Neutrophil (primary cell): ENCODE results near the gene DISC1.

Experiments used
- H3K27ac ChIP-seq: fragments of 200-600 bp; sonication (generic); 2 replicates; pipeline ENCODE4 v1.5.1; 2016; ENCODE audit warnings: mild to moderate bottlenecking, moderate library complexity
- H3K27me3 ChIP-seq: fragments of 200-600 bp; sonication (generic); 2 replicates; pipeline ENCODE4 v1.6.0; 2016; ENCODE audit warnings: mild to moderate bottlenecking
- H3K36me3 ChIP-seq: fragments of 200-600 bp; sonication (generic); 2 replicates; pipeline ENCODE4 v1.5.1; 2017
- H3K4me1 ChIP-seq, 2 experiments: fragments of 200-600 bp in 1 of 2; sonication (generic) in 1 of 2; 1 replicate in 1 of 2; 2 replicates in 1 of 2; pipeline versions ENCODE4 v1.5.1 to v1.6.1; 2013 to 2016; ENCODE audit warnings: low read depth in 1 of 2, low read length in 1 of 2, mild to moderate bottlenecking in 1 of 2, moderate library complexity in 1 of 2; ENCODE audit not compliant: control insufficient read depth in 1 of 2, insufficient read depth in 1 of 2
- H3K4me3 ChIP-seq, 2 experiments: fragments of 200-600 bp in 1 of 2; sonication (generic) in 1 of 2; 1 replicate in 1 of 2; 2 replicates in 1 of 2; pipeline ENCODE4 v1.5.1; 2013 to 2016; ENCODE audit warnings: low read depth in 1 of 2, low read length in 1 of 2, mild to moderate bottlenecking in 1 of 2, moderate library complexity in 1 of 2
- H3K9me3 ChIP-seq: fragments of 200-600 bp; sonication (generic); 2 replicates; pipeline ENCODE4 v1.5.1; 2016
- CTCF ChIP-seq: fragments of 200-600 bp; sonication (generic); IDR thresholded peaks from 2 replicates; pipeline ENCODE4 v1.5.1; 2016; ENCODE audit warnings: antibody characterized with exemption

DISC1 gene

DNA sequence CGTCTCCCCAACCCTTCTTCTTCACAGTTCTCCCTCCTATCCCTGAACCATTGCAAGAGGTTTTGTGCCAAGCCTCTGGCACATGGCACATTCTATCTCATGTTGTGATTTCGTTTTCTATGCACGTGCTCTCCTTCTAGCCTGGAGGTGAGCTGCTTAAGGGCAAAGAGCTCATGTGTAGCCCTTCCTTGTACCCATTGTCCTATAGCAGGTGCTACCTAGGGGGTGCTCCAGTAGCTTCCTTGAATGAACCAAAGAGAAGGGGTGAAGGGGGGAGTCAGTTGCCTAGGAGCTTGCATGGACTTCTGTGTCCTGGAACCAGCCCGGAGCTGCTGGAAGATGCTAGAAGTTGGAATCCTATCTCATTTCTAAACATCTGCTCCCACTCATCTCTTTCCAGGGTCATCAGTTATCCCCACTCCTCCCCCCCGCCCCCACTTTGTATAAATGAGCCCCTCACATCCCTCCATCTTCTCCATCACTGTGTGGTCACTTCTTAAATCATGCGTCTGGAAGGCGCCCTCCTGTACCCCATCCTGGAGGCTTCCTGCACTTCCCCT is 535 bp upstream of the DISC1 start:
- Histone ChIP-seq H3K4me3 (peak overlapping the region; percentile 81 to 96), H3K9me3 (no peaks in the 10 kb centered on the region), H3K36me3 (no peaks in the 10 kb centered on the region), H3K4me1 (peaks cover 22 to 32% of the 10 kb centered on the region in 2 experiments), H3K27ac (peak overlapping the region; percentile 76), H3K27me3 (no peaks in the 10 kb centered on the region)
- TF ChIP-seq CTCF: no peak

GRCh38 chr1:231626951-231627614 is 493 bp downstream of the DISC1 start:
- no peak for TF ChIP-seq CTCF
- peak overlapping the region; percentile 76 for H3K27ac ChIP-seq
- H3K4me1 ChIP-seq: peaks cover 22 to 32% of the 10 kb centered on the region in 2 experiments

DNA sequence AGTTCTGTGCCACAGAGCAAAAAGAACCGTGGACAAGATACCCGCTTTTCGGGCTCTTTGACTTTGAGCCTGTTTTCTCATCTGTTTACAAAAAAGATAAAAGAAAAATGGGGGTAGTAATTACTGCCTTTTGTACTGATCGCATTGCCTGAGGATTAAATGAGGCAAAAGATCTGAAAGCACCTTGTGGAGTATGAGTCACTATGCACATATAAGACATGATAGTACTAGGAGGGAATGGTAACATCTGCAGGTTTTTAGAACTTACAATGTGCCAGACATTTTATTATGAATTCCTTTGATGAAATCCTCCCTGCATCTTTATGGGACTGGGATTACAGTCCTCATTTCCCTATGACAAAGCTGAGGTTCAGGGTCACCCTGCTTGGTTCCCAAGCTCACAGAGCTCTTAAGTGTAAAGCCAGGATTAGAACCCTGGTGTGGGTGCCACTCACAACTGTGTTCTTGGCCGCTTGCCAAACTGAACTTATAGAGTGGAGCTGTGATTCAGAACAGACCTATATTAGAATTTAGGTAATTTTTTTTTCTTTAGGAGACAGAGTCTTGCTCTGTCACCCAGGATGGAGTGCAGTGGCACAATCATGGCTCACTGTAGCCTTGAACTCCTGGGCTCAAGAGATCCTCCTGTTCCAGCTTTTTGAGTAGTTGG is 1.8 kb downstream of the DISC1 start:
- H3K27ac ChIP-seq: peak overlapping the region; percentile 76
- no peaks in the 10 kb centered on the region for H3K9me3 ChIP-seq
- H3K36me3 ChIP-seq: no peaks in the 10 kb centered on the region
- H3K4me3 ChIP-seq: peak overlapping the region in 1 of 2 experiments; percentile 96
- TF ChIP-seq CTCF: no peak
- peaks cover 22 to 32% of the 10 kb centered on the region in 2 experiments for H3K4me1 ChIP-seq
- H3K27me3 ChIP-seq: no peaks in the 10 kb centered on the region

More at GRCh38 chr1:231626951-231627614, 493 bp downstream of the DISC1 start:
- Histone ChIP-seq H3K4me3 (peak overlapping the region; percentile 81 to 96), H3K9me3 (no peaks in the 10 kb centered on the region), H3K27me3 (no peaks in the 10 kb centered on the region), H3K36me3 (no peaks in the 10 kb centered on the region)

GRCh38 chr1:231629132-231629531 is 2.5 kb downstream of the DISC1 start:
- no peaks in the 10 kb centered on the region for H3K27me3 ChIP-seq
- peak overlapping the region; percentile 76 for H3K27ac ChIP-seq
- no peak overlapping the region for H3K4me3 ChIP-seq
- H3K9me3 ChIP-seq: no peaks in the 10 kb centered on the region
- H3K36me3 ChIP-seq: no peaks in the 10 kb centered on the region
- TF ChIP-seq CTCF: no peak
- peaks cover 22 to 32% of the 10 kb centered on the region in 2 experiments for H3K4me1 ChIP-seq

GRCh38 chr1:231630558-231631205 is 4.1 kb downstream of the DISC1 start:
- Histone ChIP-seq H3K4me1 (peaks cover 22 to 32% of the 10 kb centered on the region in 2 experiments), H3K27me3 (no peaks in the 10 kb centered on the region), H3K36me3 (no peaks in the 10 kb centered on the region), H3K27ac (no peak overlapping the region), H3K4me3 (no peak overlapping the region), H3K9me3 (no peaks in the 10 kb centered on the region)
- TF ChIP-seq CTCF: no peak
